ENCODE results near the gene TBC1D22A. TPM values are rescaled to one million over a fixed set of nuclear protein-coding genes. Genes with fewer than 3 reads are reported as not detected.

Gene TBC1D22A
- total RNA-seq, 1 donor from 2014 or later, result 28.9 TPM

DNA sequence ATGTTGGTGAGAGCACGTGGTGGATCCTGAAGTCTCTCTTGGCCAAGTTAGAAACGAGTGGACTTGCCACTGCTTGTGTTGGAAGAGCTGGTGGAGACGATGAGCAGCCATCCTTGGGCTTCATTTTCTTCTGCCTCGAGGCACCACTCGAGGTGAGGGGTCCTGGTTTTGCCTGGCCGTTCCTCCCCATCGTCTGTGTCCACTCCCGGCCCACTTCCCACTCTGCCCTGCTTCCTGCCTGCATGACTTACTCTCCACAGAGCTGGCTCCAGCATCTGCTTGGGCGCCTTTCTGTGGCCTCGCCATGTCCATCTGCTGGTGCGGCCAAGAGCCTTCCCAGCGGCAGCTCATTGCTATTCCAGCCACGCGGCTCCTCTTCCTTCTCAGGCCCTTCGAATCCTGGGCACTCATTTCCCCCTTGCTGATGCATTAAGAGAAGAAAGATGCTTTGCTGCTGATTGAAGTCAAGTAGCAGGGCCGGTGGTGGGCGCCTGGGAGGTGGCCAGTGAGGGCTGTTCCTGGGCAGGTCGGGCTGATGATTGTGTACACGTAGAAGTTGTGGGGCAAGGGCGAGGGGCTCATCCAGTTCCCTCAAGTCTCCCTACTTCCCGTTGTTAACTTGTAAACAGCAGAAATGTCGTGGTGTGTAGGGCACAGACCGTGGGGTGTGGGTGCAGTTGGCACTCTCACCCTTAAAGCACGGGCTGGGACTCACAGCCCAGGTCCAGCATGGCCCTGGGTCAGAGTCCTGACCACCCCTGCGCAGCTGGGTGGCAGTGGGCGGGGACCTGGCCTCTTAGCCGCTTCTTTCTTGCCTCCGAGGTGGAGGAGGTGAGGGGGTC is 292.0 kb downstream of the TBC1D22A start:
- no peak for DNase-seq (ENCODE audit: extremely low spot score, unreplicated experiment)
- no peaks in the 10 kb centered on the region for H3K27me3 Mint-ChIP-seq (ENCODE audit: unreplicated experiment)
- H3K4me1 Mint-ChIP-seq (ENCODE audit: unreplicated experiment), result peaks cover 22% of the 10 kb centered on the region
- H3K9me3 Mint-ChIP-seq (ENCODE audit: unreplicated experiment), result no peaks in the 10 kb centered on the region
- H3K27ac Mint-ChIP-seq (ENCODE audit: unreplicated experiment), result no peak overlapping the region
- TF ChIP-seq CTCF (IDR thresholded peaks at IDR 0.05), result no peak
- no peak overlapping the region for H3K4me3 Mint-ChIP-seq (ENCODE audit: unreplicated experiment)
- peaks cover 9% of the 10 kb centered on the region for H3K36me3 Mint-ChIP-seq (ENCODE audit: unreplicated experiment)

DNA sequence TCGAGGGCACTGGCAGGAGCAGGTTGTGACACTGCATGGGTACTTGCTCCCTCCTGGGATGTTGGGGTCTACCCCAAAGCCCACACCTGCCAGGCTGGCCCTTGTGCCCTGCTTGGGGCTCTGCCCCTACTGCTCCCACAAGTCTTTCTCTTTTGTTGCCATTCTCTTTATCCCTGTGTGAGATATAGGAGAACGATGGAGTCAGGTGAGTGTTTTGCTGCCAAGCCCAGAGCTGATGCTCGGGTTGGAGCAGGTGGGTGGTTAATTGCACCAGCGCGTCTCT is 292.6 kb downstream of the TBC1D22A start:
- Mint-ChIP-seq H3K4me3 (ENCODE audit: unreplicated experiment) (no peak overlapping the region), H3K27me3 (ENCODE audit: unreplicated experiment) (no peaks in the 10 kb centered on the region), H3K36me3 (ENCODE audit: unreplicated experiment) (peaks cover 10% of the 10 kb centered on the region), H3K27ac (ENCODE audit: unreplicated experiment) (no peak overlapping the region), H3K9me3 (ENCODE audit: unreplicated experiment) (no peaks in the 10 kb centered on the region), H3K4me1 (ENCODE audit: unreplicated experiment) (peaks cover 20% of the 10 kb centered on the region)
- no peak for DNase-seq (ENCODE audit: extremely low spot score, unreplicated experiment)
- no peak for TF ChIP-seq CTCF (IDR thresholded peaks at IDR 0.05)

DNA sequence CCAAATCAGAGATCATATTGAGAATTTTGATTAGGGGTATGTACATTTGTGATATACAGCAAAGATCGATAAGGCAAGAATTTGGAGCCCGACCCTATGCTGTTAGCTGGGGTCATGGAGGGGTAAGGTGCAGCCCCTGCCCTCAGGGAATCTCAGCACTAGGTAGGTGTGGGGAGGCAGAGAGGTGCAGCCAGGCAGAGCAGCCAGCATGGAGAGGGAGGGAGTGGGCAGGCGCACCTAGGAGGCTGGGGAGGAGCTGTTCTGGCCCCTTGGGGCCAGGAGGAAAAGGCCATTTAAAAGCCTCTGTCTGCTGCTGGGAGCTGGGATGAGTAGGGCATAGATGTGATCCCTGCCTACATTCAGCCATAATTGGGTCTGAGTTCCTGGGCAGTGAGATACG is 293.0 kb downstream of the TBC1D22A start:
- DNase-seq (ENCODE audit: extremely low spot score, unreplicated experiment), result no peak
- Mint-ChIP-seq H3K27ac (ENCODE audit: unreplicated experiment) (no peak overlapping the region), H3K9me3 (ENCODE audit: unreplicated experiment) (no peaks in the 10 kb centered on the region), H3K36me3 (ENCODE audit: unreplicated experiment) (peaks cover 10% of the 10 kb centered on the region), H3K27me3 (ENCODE audit: unreplicated experiment) (no peaks in the 10 kb centered on the region), H3K4me1 (ENCODE audit: unreplicated experiment) (peaks cover 16% of the 10 kb centered on the region), H3K4me3 (ENCODE audit: unreplicated experiment) (no peak overlapping the region)
- TF ChIP-seq CTCF (IDR thresholded peaks at IDR 0.05), result no peak

DNA sequence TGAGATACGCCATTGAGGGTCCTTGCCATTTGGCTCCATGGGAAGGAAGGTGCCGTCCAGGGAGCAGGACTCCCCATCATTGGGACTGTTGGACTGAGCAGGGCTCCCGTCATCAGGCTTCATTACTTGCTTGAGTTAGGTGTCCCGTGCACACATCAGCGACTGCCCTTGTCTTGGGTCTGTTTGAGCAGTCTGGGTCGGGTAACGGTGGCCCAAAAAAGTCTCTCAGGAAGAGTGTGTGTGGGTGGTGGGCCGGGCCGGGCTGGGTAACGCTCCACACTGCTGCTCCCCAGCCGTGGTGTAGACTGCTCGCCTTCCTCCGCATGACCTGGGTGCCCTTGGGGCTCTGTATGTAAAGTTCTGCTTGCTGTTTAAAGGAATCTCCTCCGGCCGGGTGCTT is 293.5 kb downstream of the TBC1D22A start:
- Mint-ChIP-seq H3K27ac (ENCODE audit: unreplicated experiment) (no peak overlapping the region), H3K36me3 (ENCODE audit: unreplicated experiment) (peaks cover 10% of the 10 kb centered on the region), H3K4me1 (ENCODE audit: unreplicated experiment) (peaks cover 15% of the 10 kb centered on the region), H3K4me3 (ENCODE audit: unreplicated experiment) (no peak overlapping the region), H3K27me3 (ENCODE audit: unreplicated experiment) (no peaks in the 10 kb centered on the region), H3K9me3 (ENCODE audit: unreplicated experiment) (no peaks in the 10 kb centered on the region)
- no peak for TF ChIP-seq CTCF (IDR thresholded peaks at IDR 0.05)
- no peak for DNase-seq (ENCODE audit: extremely low spot score, unreplicated experiment)

DNA sequence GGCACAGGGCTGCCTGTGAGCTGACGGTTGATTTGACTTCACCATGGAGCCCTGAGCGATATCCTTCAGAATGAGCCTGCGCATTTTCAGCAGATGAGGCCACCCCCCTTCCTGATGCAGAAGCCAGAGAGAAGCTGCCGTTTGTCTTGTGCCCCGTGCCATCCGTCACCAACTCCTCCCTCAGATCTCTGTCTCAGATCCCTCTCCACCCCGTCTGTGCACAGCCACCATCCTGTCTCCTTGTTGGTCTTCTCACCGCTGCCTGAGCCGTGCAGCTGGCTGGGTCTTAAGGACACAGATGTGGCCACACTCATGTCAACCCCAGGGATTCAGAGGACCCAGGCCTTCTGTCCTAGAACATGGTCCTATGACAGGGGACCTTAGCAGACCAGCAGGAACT is 293.9 kb downstream of the TBC1D22A start:
- peaks cover 13% of the 10 kb centered on the region for H3K36me3 Mint-ChIP-seq (ENCODE audit: unreplicated experiment)
- no peak for DNase-seq (ENCODE audit: extremely low spot score, unreplicated experiment)
- H3K27me3 Mint-ChIP-seq (ENCODE audit: unreplicated experiment), result no peaks in the 10 kb centered on the region
- no peak overlapping the region for H3K27ac Mint-ChIP-seq (ENCODE audit: unreplicated experiment)
- no peak for TF ChIP-seq CTCF (IDR thresholded peaks at IDR 0.05)
- no peak overlapping the region for H3K4me3 Mint-ChIP-seq (ENCODE audit: unreplicated experiment)
- peaks cover 14% of the 10 kb centered on the region for H3K4me1 Mint-ChIP-seq (ENCODE audit: unreplicated experiment)
- no peaks in the 10 kb centered on the region for H3K9me3 Mint-ChIP-seq (ENCODE audit: unreplicated experiment)

All from osteocyte (in vitro differentiated cells).